NCI-H128 (cell line): Measurements from ENCODE around the gene ZBP1.

ENCODE experiments used
- DNase-seq: peaks from one replicate; lab custom pipeline; 2025; ENCODE audit not compliant: unreplicated experiment; lab: John Stamatoyannopoulos, UW

The ZBP1 gene

GRCh38 chr20:57619051-57619831 lies 985 bp downstream of the ZBP1 start:
- no peak for DNase-seq

GRCh38 chr20:57618764-57619050 lies 1.5 kb downstream of the ZBP1 start:
- no peak for DNase-seq

GRCh38 chr20:57618091-57618763 lies 2.0 kb downstream of the ZBP1 start:
- DNase-seq = no peak

GRCh38 chr20:57617079-57617795 lies 3.0 kb downstream of the ZBP1 start:
- DNase-seq = no peak

DNA sequence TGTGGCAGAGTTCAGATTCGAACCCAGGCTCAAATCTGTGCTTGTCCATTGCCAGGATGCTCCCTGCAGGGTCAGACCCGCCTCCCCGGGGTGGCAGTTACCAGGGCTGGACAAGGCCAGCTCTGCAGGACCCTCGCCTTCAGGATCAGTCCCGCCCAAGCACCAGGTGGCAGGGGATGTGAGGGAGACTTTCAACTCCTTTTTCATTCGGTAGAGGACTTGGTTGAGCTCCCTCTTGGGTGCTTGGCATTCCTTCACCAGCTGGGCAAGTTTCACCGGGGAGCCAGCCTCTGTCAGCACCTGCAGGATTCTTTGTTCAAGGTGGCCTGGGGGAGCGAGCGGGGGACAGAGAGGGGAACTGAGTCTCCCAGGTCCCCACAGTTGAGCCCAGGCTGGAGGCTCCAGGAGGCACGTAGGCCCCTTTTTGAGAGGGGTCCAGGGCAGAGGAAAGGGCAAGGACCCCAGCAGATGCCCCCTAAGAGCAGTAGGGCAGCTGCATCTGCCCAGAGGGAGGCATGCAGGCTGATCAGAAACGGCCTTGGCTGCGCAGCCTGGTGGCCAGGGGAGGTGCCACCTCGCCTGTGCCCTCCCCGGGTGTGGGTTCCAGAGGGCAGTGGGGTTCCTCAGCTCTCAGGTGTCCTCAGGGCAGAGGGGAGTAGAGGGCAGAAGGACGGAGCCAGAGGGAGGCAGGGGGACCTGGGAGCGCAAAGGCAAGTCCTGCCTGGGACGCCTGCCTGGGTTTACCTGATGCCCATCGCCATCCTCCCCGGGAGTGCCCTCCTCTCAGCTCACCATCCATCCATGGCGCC lies 3.9 kb downstream of the ZBP1 start:
- no peak for DNase-seq

DNA sequence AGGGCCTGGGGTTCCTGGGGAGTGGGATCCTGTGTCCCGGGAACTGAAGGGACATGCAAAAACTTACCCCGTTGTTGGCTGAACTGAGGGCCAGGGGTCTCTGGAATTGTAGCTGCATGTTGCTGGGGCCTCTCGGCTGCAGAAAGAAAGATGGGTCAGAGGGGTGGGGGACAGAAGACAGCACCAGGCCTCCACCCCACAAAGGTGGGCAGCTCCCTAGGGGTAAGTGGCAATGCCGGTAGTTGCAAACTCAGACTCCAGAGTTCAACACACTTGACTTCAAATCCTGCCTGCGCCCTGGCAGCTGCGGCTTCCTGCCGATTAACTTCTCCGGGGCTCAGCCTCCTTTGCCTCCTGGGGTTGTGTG lies 4.8 kb downstream of the ZBP1 start:
- no peak for DNase-seq

DNA sequence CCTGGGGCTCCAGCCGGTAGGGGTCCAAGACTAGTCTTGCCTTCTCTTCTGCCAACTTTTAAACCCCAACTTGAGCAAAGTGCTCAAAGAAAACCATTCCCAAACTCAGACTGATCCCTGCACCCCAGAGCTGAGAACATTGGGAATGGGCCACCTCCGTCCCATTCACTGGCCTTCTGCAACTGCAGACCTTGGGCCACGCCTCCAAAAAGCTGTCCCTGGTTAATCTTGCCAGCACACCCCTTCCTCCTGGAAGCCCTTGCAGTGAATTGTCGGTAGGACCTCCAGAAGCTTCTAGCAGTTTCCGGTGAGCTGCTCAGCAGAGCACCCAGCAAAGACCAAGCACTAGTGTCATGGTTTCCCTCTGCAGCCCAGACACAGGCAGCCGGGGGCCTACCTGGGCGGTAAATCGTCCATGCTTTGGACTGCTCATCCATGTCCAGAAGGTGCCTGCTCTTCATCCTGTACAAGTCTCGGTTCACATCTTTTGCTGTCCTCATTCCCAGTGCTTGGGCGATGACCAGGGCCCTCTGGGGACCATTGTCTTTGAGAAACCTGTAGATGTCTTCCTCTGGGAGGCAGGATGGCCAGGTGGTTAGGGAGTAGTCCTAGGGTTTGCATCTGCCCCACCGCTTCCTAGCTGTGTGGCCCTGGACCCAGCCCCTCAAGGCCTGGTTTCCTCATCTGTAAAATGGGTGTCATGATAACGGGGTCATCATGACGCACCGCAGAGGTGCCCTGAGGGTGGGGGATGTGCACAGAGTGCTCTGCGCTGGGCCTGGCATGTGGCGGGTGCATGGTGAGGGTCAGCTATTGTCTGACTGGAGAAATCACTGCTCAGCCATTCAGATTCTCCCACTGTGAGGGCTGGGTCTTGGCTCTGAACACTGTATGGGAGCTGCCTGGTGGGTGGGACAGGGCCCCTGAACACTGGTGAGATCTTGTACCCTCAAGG lies 5.5 kb downstream of the ZBP1 start:
- no peak for DNase-seq

DNA sequence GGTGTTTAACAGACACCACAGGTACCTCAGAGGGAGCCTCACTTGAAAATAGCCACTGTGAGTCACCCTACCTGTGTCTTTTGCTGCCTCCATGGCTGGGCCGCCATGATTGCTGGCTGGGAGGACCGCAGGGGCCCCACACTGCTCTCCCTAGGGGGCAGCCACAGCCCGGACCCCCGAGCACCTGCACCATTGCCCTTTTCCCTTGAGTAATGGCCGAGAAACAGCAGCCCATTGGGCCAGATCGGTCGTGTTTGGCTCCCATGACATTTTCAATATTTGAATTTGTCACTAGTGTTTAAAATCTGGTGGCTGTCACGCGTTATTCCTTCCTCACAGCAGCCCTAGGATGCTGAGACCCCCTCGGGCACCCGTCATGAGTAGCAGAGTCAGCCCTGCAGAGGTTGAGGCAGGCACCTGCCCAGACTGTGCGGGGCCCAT lies 6.7 kb downstream of the ZBP1 start:
- no peak for DNase-seq

DNA sequence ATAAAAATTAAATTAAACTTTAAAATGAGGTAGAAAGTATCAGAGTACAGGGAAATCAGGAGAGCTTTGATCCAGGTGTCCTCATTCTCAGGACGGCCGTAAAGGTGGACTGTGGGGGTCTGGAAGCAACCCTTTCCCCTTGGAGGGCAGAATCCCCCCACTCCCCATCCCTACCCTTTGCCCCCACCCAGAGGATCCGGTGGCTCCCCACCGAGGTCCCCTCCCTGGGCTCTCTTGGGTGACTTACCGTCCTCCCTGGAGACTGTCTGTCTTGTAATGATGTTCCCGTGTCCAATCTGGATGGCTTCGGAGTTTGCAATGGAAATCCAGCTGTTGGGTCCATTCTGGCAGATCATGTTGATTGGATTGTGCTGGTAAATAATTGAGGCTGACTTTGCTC lies 7.3 kb downstream of the ZBP1 start:
- no peak for DNase-seq

DNA sequence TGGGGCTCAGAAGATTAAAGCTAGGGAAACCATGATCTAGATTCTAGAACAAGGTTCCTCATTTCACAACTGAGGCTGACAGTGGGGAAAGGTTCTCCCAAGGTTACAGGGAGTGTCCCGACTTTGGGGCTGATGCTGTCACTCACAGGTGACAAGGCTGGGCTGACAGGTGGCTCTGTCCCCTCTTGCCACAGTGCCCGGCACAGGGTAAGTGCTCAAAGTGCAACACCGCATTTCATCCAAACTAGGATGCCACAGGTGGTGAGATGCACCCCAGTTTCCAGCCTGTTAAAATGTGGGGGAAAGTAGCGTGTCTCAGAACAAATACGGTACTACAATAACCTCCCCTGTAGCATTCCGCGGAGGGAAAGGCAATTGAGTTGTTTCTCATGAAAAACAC lies 7.8 kb downstream of the ZBP1 start:
- DNase-seq = no peak

GRCh38 chr20:57611586-57612311 lies 8.5 kb downstream of the ZBP1 start:
- no peak for DNase-seq

DNA sequence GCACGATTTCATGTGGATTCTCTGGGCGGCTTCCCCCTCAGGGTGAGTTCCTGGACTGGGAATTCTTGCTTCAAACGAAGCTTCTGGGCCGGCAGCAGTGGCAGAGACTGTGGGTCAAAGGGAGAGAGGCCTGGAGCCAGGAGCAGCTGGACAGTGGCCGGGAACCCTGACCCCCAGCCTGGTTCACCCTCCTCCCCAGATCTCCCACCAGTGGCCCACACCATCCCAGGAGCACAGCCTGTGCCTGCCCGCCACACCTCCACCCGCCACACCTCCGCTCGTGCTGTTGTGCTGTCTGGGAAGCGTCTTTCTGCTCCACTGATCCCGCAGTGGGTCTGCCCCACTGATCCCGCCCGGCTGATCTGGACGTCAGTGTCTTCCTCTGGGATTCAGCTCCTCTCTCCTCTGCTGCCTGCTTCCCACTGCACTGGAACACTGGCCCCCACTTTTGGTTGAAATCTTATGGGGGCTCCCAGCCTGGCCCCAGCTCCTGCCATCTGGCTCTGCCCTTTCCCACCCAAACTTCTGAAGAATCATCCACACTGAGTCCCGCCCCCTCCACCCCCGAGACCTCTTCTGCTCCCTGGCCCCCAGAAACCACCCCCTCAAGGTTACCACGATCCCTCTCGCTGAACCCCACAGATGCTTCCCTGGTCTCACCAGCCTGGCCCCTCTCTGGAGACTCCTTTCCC lies 9.8 kb downstream of the ZBP1 start:
- no peak for DNase-seq

- DNase-seq = no peak
Measured at GRCh38 chr20:57609842-57610167, 10.4 kb downstream of the ZBP1 start.

DNA sequence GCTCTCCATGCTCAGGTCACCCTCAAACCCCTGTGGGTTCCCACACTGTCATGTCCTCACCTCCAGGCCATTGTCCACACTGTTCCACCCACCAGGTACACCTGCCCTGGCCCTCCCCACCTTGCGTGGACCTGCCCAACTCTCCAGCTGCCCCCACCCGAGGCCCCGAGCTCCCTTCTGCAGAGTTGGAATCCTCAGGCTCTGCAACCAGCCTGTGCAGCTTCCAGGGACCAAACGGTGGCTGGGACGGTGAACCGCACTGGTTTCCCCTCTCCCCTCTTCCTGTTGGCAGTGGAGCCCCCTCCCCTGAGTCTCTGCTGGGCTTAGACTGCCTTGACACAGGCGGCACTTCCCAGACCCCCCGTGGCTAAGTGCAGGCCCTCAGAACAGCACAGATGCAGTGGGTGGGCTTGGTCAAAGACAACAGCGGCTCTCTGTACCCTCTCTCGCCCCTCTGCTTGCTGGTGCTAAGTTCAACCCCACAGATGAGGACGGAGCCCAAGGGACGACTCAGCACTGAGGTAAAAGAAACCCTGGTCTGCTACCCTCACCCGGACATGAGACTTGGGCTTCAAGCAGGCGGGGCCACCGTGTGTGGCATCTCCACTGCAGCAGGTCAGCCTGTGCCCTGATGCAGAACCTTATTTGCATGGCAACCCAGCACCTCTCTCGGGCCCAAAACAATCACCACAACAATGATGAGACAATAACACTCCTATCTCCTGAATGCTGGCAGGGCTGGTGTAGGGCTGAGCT lies 11.0 kb downstream of the ZBP1 start:
- DNase-seq = no peak

GRCh38 chr20:57608516-57608915 lies 11.7 kb downstream of the ZBP1 start:
- DNase-seq = no peak

DNA sequence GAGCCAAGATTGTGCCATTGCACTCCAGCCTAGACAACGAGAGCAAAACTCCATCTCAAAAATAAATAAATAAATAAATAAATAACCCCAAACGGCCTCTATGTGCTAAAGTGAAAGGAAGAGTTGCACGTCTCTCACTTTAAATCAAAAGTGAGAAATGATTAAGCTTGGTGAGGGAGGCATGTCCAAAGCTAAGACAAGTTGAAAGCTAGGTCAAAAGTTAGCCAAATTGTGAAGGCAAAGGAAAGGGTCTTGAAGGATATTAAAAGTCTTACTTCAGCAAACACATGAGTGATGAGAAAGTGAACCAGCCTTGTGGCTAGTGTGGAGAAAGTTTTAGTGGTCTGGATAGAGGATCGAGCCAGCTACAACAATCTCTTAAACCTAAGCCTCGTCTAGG lies 14.3 kb downstream of the ZBP1 start:
- no peak for DNase-seq

DNA sequence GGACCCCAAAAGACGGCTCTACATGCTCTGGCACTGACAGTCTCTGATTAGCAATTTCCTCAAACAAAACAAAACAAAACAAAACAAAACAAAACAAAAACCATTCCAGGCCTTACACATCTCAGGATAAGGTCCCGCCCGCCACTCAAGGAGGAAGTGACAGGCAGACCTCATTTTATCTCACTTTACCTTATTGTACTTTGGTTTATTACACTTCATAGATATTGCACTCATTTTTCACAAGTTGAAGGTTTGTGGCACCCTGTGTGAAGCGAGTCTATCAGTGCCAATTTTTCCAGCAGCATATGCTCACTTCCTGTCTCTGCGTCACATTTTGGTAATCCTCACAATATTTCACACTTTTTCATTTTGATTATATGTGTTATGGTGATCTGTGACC lies 15.2 kb downstream of the ZBP1 start:
- DNase-seq = no peak

- no peak for DNase-seq
Measured at GRCh38 chr20:57603120-57603519, 17.1 kb downstream of the ZBP1 start.

DNA sequence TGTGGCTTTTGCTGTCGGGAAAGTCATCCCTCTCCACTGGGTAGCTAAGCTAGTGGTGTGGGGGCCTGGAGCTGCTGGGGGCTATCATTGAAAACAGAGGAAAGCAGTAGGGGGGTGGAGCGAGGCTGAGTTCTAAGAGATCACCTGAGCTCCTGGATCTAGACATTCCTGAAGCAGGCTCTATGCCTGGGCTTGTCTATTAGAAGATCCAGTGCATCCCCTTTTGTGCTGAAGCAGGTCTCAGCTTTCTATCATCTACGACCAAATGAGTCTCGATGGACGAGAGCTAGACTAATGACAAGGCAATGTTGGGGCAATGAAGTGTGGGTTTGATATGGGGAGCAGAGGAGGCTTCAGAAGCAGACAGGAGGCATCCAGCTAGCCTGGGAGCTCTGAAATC lies 18.5 kb downstream of the ZBP1 start:
- no peak for DNase-seq
